CD4-positive, alpha-beta T cell treated with Interleukin-4 for 4 hours (primary cell): ENCODE results near the gene DVL2.
A peak's percentile ranks its signal among the peaks of the same experiment; 100 is the strongest.

Experiments used
- DNase-seq: peaks from one replicate; pipeline ENCODE4 v3.0.0-alpha.2; 2020

DVL2 gene

GRCh38 chr17:7218166-7218565 lies 16.2 kb downstream of the DVL2 start:
- DNase-seq: no peak

GRCh38 chr17:7217113-7217987 lies 17.0 kb downstream of the DVL2 start:
- no peak for DNase-seq

GRCh38 chr17:7216242-7217112 lies 17.8 kb downstream of the DVL2 start:
- DNase-seq: no peak

DNA sequence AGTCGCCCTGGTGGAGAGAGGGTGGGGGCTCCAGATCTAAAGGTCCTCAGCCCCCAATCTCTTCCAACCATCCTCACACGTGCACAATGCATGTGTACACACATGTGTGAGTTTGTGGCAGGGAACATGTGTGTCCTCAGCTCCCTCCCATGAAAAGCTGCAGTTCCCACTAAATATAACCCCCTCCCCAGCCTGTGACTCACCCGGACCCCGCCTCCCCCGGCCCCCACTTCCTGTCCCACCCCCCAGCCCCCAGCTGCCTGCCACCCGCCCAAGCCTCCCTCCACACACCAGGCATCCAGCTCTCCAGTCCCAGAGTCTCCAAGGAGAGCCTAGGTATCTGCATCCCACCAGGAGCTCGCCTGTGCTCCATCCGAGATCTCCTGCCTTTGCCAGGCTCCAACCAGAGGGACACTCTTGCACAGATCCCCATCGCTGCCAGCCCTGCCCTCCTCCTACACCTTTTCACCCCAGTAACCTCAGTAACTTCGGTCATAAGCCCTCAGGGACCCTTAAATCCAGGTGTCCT lies 18.6 kb downstream of the DVL2 start:
- DNase-seq: peak; percentile 32

DNA sequence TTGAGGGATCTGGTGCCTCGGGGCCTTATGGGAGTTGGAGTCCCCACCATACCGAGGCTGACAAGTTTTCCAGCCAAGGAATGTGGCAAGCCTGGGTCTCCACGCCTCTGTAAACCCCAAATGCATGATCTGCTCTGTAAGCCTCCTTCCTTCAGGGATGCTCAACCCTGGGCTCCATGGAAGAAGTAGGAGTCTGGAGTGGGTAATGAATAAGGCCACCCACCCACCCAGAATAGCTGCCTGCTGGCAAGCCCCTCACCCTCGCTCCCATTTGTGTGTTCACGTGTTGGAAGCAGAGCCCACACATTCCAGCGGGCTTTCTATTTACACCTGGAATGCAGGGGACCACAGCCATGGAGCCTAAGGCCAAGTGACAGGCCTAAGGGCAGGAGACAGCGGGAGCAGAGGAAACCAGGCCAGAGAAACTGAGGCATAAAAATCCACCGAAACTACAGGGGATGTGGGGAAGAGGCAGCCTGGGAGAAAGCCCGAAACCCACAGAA lies 19.1 kb downstream of the DVL2 start:
- no peak for DNase-seq

- peak; percentile 100 for DNase-seq
These were observed 19.8 kb downstream of the DVL2 start for GRCh38 chr17:7214300-7215135.

DNA sequence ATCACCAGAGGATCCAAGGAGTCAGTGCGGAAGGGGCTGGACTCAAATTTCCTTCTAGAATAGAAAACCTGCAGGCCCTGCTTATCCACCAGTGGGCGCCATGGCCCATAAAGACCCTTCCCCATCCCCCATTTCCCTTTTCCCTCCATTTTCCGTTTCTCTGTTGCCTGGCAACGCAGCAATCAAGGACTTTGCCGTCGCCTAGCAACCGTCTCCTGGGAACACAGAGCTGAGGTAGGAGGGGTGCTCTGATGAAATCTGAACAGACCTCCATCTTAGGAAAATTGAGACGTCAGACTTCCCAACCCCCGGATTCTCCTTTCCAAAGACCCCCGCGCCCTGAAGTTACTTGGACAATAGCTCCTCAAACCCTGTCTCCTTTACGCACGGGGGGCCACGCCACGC lies 20.4 kb downstream of the DVL2 start:
- DNase-seq: peak; percentile 91

GRCh38 chr17:7211491-7212273 lies 22.6 kb downstream of the DVL2 start:
- no peak for DNase-seq

GRCh38 chr17:7208754-7209460 lies 25.4 kb downstream of the DVL2 start:
- no peak for DNase-seq

DNA sequence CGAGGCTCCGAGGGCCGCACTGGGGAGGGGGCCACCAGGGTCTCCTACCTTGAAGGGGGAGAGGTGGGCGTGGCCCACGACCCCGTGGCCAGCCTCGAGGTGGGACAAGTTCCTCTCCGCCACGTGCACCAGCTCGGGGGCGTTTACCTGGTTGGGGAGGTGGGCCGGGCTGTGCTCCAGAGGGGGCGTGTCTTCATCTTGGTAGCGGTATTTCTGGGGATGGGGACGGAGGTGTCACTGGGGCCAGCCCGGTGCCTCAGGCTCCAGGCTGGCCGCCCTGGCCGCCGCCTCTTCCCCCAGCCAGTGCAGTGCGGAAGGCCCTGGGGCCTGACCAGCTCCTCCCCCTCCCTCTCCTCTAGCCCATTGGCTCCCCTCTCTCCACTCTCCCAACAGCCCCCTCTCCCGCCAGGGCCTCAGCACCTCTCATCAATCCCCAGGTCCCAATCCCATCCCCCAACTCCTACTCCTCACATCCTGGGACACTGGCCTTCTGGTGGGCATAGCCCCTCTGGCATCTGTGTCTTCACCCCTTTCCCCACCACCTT lies 26.2 kb downstream of the DVL2 start:
- no peak for DNase-seq

GRCh38 chr17:7207120-7208001 lies 27.0 kb downstream of the DVL2 start:
- no peak for DNase-seq

DNA sequence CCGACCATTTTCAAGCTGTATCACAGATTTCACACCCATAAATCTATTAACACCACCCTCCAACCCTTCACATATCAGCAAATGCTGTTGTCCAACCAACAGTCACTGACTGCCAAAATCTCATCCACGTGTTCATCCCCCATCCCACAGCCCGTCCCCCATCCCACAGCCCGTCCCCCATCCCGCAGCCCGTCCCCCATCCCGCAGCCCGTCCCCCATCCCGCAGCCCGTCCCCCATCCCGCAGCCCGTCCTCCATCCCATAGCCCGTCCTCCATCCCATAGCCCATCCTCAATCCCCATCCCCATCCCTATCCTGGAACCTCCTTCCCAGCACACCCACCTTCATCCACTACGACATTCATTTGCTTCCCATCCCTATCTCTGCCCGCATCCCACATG lies 28.8 kb downstream of the DVL2 start:
- no peak for DNase-seq

DNA sequence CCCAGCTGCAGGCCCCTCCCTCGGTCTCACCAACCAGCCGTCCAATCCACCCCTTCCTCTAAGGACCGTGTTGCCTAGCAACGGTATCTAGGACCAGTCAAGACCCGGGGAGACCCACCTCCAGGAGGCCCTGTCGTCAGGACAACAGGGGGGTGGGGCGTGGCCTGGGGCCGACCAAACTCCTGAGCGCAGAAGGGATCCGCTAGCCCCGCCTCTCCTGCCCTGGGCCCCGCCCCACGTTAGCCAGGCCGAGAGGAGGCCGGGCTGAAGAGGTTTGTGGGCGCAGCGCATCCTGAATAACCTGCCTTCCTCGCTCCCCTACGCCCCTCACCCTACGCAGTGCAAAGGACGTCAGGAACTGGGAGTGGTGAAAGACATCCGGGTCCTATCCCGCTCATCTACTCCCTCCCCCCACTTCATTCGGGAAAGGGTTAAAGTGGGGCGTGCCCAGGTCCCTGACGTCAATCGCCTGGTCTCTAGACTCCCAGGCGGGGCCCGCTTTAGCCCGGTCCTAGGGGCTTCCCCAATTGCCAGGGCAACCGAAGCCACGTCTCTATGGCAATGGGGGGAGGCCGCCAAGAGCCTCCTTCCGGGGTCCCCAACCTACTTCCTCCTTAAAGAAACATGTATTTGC lies 29.4 kb downstream of the DVL2 start:
- DNase-seq: peak; percentile 99

GRCh38 chr17:7204336-7204735 lies 30.0 kb downstream of the DVL2 start:
- no peak for DNase-seq

- DNase-seq: no peak
These were observed 30.9 kb downstream of the DVL2 start for GRCh38 chr17:7203391-7203790.

- no peak for DNase-seq
These were observed 37.5 kb downstream of the DVL2 start for GRCh38 chr17:7196651-7197401.

DNA sequence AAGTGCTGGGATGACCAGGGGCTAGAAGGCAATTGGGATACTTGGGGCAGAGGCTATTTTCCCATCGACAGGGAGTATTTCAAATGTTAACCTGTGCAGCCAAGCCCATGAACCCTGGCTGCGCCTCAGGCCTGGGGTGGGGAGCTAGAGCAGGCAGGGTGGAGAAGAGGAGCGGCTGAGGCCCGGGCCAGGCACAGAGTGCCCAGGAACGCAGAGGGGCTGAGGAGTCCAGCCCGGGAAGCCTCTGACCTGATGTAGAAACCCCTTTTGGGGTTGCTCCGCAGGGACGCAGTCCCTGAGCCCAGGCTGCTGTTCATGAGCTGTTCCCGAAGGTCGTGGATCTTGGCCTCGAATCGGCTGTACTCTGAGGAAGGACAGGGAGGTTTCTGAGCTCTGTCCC lies 38.3 kb downstream of the DVL2 start:
- no peak for DNase-seq

GRCh38 chr17:7192271-7192937 lies 41.9 kb downstream of the DVL2 start:
- DNase-seq: no peak
